Measurements from ENCODE around the gene ADGRE3.
"Not testable (repeated sequence)": the region's sequence is repeated elsewhere in the genome, so short reads cannot be mapped to it uniquely, and the experiment has no call there.

- TF ChIP-seq CTCF, POLR2AphosphoS5, POLR2A (IDR thresholded peaks at IDR 0.05): not testable (repeated sequence)
These were observed 61.1 kb downstream of the ADGRE3 start for GRCh38 chr19:14613399-14614098.
